Left hindlimb (tissue), 1 donor: ENCODE measurements around the gene PDHX.
A peak's percentile ranks its signal among the peaks of the same experiment; 100 is the strongest.

ENCODE experiments used
- DNase-seq: peaks from one replicate; pipeline ENCODE4 v3.0.0-alpha.2; 2018

Gene PDHX

GRCh38 chr11:35029979-35030682 is 113.7 kb downstream of the PDHX start:
- no peak for DNase-seq

GRCh38 chr11:35030716-35031213 is 114.3 kb downstream of the PDHX start:
- DNase-seq, result peak; percentile 55

GRCh38 chr11:35031346-35031745 is 114.9 kb downstream of the PDHX start:
- no peak for DNase-seq

- no peak for DNase-seq
Measured at GRCh38 chr11:35031867-35032266, 115.4 kb downstream of the PDHX start.

- no peak for DNase-seq
Measured at GRCh38 chr11:35033011-35033410, 116.6 kb downstream of the PDHX start.

- no peak for DNase-seq
Measured at GRCh38 chr11:35034401-35034800, 118.0 kb downstream of the PDHX start.

GRCh38 chr11:35035894-35036408 is 119.5 kb downstream of the PDHX start:
- no peak for DNase-seq

- DNase-seq, result no peak
Measured at GRCh38 chr11:35036639-35037038, 120.2 kb downstream of the PDHX start.

GRCh38 chr11:35038211-35038928 is 122.0 kb downstream of the PDHX start:
- DNase-seq, result no peak

GRCh38 chr11:35039076-35039475 is 122.7 kb downstream of the PDHX start:
- no peak for DNase-seq

GRCh38 chr11:35040221-35040942 is 124.0 kb downstream of the PDHX start:
- no peak for DNase-seq

GRCh38 chr11:35041070-35041554 is 124.7 kb downstream of the PDHX start:
- DNase-seq, result no peak

- DNase-seq, result no peak
Measured at GRCh38 chr11:35042224-35042623, 125.8 kb downstream of the PDHX start.

- DNase-seq, result no peak
Measured at GRCh38 chr11:35042913-35043312, 126.5 kb downstream of the PDHX start.

GRCh38 chr11:35043936-35044335 is 127.5 kb downstream of the PDHX start:
- no peak for DNase-seq

- DNase-seq, result no peak
Measured at GRCh38 chr11:35045236-35045820, 128.9 kb downstream of the PDHX start.
